Measurements from ENCODE around the gene HOMER1.

Gene HOMER1

DNA sequence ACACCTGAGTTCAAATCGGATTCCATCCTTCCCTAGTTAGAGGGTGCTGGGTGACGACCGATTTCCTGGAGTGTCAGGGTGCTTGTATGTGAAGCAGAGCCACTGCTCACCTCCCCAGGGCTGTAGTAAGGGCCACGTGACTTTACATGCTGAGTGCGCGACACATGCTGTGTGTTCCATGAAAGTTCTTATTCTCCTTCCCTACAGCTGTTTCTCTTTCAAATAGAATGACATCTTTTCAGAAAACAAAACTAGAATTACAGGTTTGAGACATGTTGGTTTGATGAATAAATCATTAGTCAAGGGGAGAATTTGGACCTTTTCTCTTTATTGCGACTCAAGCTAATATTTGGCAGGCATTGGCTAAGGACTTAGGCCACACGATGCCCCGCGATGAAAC is 164.9 kb downstream of the HOMER1 start:
- TF ChIP-seq, protein P1, sequence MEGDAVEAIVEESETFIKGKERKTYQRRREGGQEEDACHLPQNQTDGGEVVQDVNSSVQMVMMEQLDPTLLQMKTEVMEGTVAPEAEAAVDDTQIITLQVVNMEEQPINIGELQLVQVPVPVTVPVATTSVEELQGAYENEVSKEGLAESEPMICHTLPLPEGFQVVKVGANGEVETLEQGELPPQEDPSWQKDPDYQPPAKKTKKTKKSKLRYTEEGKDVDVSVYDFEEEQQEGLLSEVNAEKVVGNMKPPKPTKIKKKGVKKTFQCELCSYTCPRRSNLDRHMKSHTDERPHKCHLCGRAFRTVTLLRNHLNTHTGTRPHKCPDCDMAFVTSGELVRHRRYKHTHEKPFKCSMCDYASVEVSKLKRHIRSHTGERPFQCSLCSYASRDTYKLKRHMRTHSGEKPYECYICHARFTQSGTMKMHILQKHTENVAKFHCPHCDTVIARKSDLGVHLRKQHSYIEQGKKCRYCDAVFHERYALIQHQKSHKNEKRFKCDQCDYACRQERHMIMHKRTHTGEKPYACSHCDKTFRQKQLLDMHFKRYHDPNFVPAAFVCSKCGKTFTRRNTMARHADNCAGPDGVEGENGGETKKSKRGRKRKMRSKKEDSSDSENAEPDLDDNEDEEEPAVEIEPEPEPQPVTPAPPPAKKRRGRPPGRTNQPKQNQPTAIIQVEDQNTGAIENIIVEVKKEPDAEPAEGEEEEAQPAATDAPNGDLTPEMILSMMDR (IDR thresholded peaks at IDR 0.05; ENCODE audit: low read depth, low read length, missing control alignments) = no peak
- Histone ChIP-seq H3K4me3 (ENCODE audit: low read depth, low read length) (no peak overlapping the region), H3K36me3 (replicated peaks) (no peaks in the 10 kb centered on the region), H3K27me3 (replicated peaks) (no peaks in the 10 kb centered on the region), H3K27ac (no peak overlapping the region)
- in situ Hi-C loops (cut with HindIII; ENCODE audit: low pct_ligation_motif_present, low sequenced_read_pairs) = no loop called here
- DNase-seq = no peak

DNA sequence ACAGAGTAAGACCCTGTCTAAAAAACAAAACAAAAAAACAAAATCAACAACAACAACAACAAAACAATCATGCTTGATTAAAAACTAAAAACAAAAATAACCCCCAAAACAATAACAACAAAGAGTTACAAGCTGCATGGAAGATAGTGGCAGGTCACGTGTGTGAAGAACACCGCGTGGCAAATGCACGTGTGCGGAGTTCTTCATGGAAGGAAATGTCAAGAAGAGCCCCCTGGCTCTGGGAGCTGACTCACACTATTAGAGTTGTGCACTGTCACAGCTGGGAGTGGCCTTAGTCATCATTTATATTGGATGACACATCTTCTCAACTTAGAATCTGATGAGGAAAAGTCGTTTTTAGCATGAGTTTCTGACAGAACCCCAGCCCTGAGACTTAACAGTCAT is 167.5 kb downstream of the HOMER1 start:
- Histone ChIP-seq H3K4me3 (ENCODE audit: low read depth, low read length) (no peak overlapping the region), H3K27ac (no peak overlapping the region), H3K27me3 (replicated peaks) (no peaks in the 10 kb centered on the region), H3K36me3 (replicated peaks) (no peaks in the 10 kb centered on the region)
- TF ChIP-seq, protein P1 (IDR thresholded peaks at IDR 0.05; ENCODE audit: low read depth, low read length, missing control alignments) = no peak
- DNase-seq = peak; percentile 83
- in situ Hi-C loops (cut with HindIII; ENCODE audit: low pct_ligation_motif_present, low sequenced_read_pairs) = no loop called here

DNA sequence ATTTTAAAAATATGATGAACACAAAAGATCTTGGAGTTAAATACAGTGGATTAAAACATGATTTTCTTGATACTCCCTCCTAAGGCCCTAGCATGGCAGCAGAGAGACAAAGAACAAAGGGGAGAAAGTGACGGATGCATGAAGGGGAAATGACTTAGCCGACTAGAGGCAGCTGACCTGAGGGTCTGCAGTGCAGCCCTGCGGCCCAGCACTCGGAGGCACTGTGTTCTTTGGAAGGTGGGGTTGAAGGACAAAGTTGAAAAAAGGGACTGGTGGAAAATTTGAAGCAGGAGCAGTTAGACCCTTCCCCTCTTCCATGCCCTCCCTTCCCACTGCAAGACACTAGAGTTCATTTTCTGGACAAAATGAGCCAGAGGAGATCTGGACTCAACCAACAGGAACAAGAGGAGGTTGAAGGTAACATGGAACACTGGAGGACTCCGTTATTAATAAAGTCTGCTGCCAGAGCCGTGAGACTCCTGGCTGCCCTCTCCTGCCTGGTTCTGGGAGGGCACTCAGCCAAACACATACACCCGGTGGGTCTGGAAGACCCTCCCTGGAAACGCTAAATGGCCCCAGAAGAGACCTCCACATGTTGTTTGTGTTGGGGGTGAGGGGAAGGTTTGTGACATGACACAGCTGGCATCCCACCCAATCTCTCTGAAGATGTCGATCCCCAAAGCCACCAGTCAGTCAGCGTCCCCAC is 179.9 kb downstream of the HOMER1 start:
- H3K27me3 ChIP-seq (replicated peaks) = no peaks in the 10 kb centered on the region
- TF ChIP-seq, protein P1 (IDR thresholded peaks at IDR 0.05; ENCODE audit: low read depth, low read length, missing control alignments) = peak; percentile 10
- in situ Hi-C loops (cut with HindIII; ENCODE audit: low pct_ligation_motif_present, low sequenced_read_pairs) = no loop called here
- no peak overlapping the region for H3K27ac ChIP-seq
- no peak overlapping the region for H3K4me3 ChIP-seq (ENCODE audit: low read depth, low read length)
- H3K36me3 ChIP-seq (replicated peaks) = no peaks in the 10 kb centered on the region
- no peak for DNase-seq

DNA sequence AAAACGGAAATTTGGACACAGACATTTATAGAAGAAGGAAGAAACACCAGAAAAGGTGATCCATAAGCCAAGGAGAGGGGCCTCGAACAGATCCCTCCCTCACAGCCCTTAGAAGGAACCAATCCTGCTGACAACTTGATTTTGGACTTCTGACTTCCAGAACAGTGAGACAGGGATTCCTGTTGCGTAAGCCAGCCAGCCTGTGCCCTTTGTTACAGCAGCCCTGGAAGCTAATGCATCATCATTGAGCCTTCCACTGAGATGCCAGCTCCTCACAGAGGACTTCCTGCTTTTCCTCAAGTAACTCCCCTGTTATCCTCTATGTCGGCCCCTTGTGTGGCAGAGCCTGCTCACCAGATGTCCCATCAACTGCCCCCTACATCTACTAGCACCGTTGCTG is 183.9 kb downstream of the HOMER1 start:
- Histone ChIP-seq H3K27ac (no peak overlapping the region), H3K36me3 (replicated peaks) (no peaks in the 10 kb centered on the region), H3K4me3 (ENCODE audit: low read depth, low read length) (no peak overlapping the region), H3K27me3 (replicated peaks) (no peaks in the 10 kb centered on the region)
- TF ChIP-seq, protein P1 (IDR thresholded peaks at IDR 0.05; ENCODE audit: low read depth, low read length, missing control alignments) = no peak
- DNase-seq = no peak
- in situ Hi-C loops (cut with HindIII; ENCODE audit: low pct_ligation_motif_present, low sequenced_read_pairs) = no loop called here

DNA sequence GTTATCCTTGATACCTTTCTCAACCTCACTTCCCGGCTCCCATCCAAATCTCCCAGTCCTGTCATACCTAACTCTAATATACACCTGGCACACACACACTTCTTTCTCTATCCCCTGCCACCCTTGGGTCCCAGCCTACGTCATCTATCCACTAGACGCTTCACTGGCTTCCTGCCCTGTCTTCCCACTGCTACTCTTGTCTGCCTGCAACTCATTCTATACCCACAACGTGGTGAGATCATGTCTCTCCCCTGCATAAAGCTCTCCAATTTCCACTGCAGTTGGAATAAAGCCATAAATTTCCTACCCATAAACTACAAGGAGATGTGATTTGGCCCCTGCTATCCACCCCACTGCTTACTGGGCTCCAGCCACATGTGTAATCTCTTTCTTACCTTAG is 184.5 kb downstream of the HOMER1 start:
- no peak for DNase-seq
- Histone ChIP-seq H3K4me3 (ENCODE audit: low read depth, low read length) (no peak overlapping the region), H3K36me3 (replicated peaks) (no peaks in the 10 kb centered on the region), H3K27me3 (replicated peaks) (no peaks in the 10 kb centered on the region), H3K27ac (no peak overlapping the region)
- TF ChIP-seq, protein P1 (IDR thresholded peaks at IDR 0.05; ENCODE audit: low read depth, low read length, missing control alignments) = no peak
- in situ Hi-C loops (cut with HindIII; ENCODE audit: low pct_ligation_motif_present, low sequenced_read_pairs) = no loop called here

Measured in brain microvascular endothelial cell (primary cell).